CD14-positive monocyte (primary cell): Measurements from ENCODE around the gene TXLNA. TPM values are rescaled to one million over a fixed set of nuclear protein-coding genes. Genes with fewer than 3 reads are reported as not detected.

Experiments used
- DNase-seq, 3 donors: peaks; one replicate each; pipeline ENCODE4 v3.0.0-alpha.2; 2011 to 2022
- H2AFZ ChIP-seq: 2 replicates; pipeline ENCODE4 v1.6.0; 2012; ENCODE audit warnings: mild to moderate bottlenecking, low read depth, low read length, inconsistent platforms; ENCODE audit not compliant: insufficient read depth, poor library complexity, severe bottlenecking
- H3K27ac ChIP-seq, 2 donors: 1 replicate in 1 of 2; 2 replicates in 1 of 2; pipeline ENCODE4 v1.5.1; 2012 to 2013; ENCODE audit warnings: low read length in 2 of 2, control low read depth in 1 of 2, inconsistent platforms in 1 of 2, low read depth in 1 of 2, mild to moderate bottlenecking in 1 of 2
- H3K27me3 ChIP-seq, 2 donors: one replicate each; pipeline versions ENCODE4 v1.6.0 to v1.6.1; 2011 to 2013; ENCODE audit warnings: low read length in 2 of 2; ENCODE audit not compliant: control insufficient read depth in 2 of 2, insufficient read depth in 2 of 2
- H3K36me3 ChIP-seq, 2 donors: replicated peaks in 1 of 2; 1 replicate in 1 of 2; 2 replicates in 1 of 2; pipeline versions ENCODE4 v1.5.1 to v1.6.1; 2012 to 2013; ENCODE audit warnings: low read length in 2 of 2, control low read depth in 1 of 2, inconsistent platforms in 1 of 2, mild to moderate bottlenecking in 1 of 2; ENCODE audit not compliant: insufficient read depth in 2 of 2, control insufficient read depth in 1 of 2
- H3K4me1 ChIP-seq, 2 donors: 1 replicate in 1 of 2; 2 replicates in 1 of 2; pipeline versions ENCODE4 v1.5.1 to v1.6.1; 2012 to 2013; ENCODE audit warnings: low read length in 2 of 2, control low read depth in 1 of 2, inconsistent platforms in 1 of 2, mild to moderate bottlenecking in 1 of 2, moderate library complexity in 1 of 2; ENCODE audit not compliant: insufficient read depth in 2 of 2, control insufficient read depth in 1 of 2
- H3K4me2 ChIP-seq: replicated peaks from 2 replicates; pipeline ENCODE3; 2012; ENCODE audit warnings: low read length, moderate library complexity, mild to moderate bottlenecking; ENCODE audit not compliant: poor library complexity, severe bottlenecking; ENCODE audit errors: extremely low read depth
- H3K4me3 ChIP-seq, 3 experiments: fragments of 200-600 bp in 1 of 3; sonication (generic) in 1 of 3; replicated peaks in 1 of 3; 1 replicate in 2 of 3; 2 replicates in 1 of 3; pipeline ENCODE4 v1.5.1; 2011 to 2013; ENCODE audit warnings: low read length in 3 of 3, mild to moderate bottlenecking in 3 of 3, control low read depth in 2 of 3, low read depth in 2 of 3, inconsistent platforms in 1 of 3, moderate library complexity in 1 of 3
- H3K79me2 ChIP-seq: 2 replicates; pipeline ENCODE4 v1.6.0; 2012; ENCODE audit warnings: mild to moderate bottlenecking, control low read depth, inconsistent platforms, low read length, moderate library complexity; ENCODE audit not compliant: insufficient read depth
- H3K9ac ChIP-seq: 2 replicates; pipeline ENCODE4 v1.6.0; 2017; ENCODE audit warnings: low read length, mild to moderate bottlenecking; ENCODE audit not compliant: insufficient read depth, poor library complexity, severe bottlenecking
- H3K9me3 ChIP-seq, 2 donors: replicated peaks in 1 of 2; 1 replicate in 1 of 2; 2 replicates in 1 of 2; pipeline versions ENCODE4 v1.5.1 to v1.6.1; 2012 to 2013; ENCODE audit warnings: low read length in 2 of 2, control low read depth in 1 of 2; ENCODE audit not compliant: control insufficient read depth in 1 of 2, insufficient read depth in 1 of 2
- H4K20me1 ChIP-seq: 2 replicates; pipeline ENCODE4 v1.6.0; 2012; ENCODE audit warnings: mild to moderate bottlenecking, low read length, control low read depth, moderate library complexity; ENCODE audit not compliant: insufficient read depth
- H3K27ac Mint-ChIP-seq, 7 donors: one replicate each; pipeline ENCODE4 v1.8.0; 2020; ENCODE audit warnings: mild to moderate bottlenecking in 7 of 7, mixed read lengths in 7 of 7, moderate library complexity in 6 of 7, inconsistent platforms in 2 of 7
- H3K27me3 Mint-ChIP-seq, 3 donors: one replicate each; pipeline ENCODE4 v1.8.0; 2021 to 2022; ENCODE audit warnings: low read depth in 3 of 3, mild to moderate bottlenecking in 3 of 3, mixed read lengths in 3 of 3, moderate library complexity in 3 of 3, inconsistent platforms in 1 of 3
- H3K36me3 Mint-ChIP-seq, 2 donors: one replicate each; pipeline ENCODE4 v1.8.0; 2020; ENCODE audit warnings: mixed read lengths in 2 of 2, inconsistent platforms in 1 of 2, mild to moderate bottlenecking in 1 of 2
- H3K4me1 Mint-ChIP-seq: one replicate; pipeline ENCODE4 v1.8.0; 2020; ENCODE audit warnings: mild to moderate bottlenecking, mixed read lengths
- H3K4me3 Mint-ChIP-seq, 2 donors: one replicate each; pipeline ENCODE4 v1.8.0; 2020; ENCODE audit warnings: mild to moderate bottlenecking in 2 of 2, mixed read lengths in 2 of 2, moderate library complexity in 1 of 2
- H3K9me3 Mint-ChIP-seq, 7 donors: one replicate each; pipeline ENCODE4 v1.8.0; 2020 to 2022; ENCODE audit warnings: mixed read lengths in 7 of 7, mild to moderate bottlenecking in 6 of 7, moderate library complexity in 6 of 7, inconsistent platforms in 2 of 7
- CTCF ChIP-seq: fragments of 200-600 bp; IDR thresholded peaks from one replicate; pipeline ENCODE4 v1.8.0; 2022; ENCODE audit warnings: antibody characterized with exemption, mild to moderate bottlenecking
- WGBS: methylation state at CpG from one replicate; pipeline ENCODE4 v1.1.5; 2013; ENCODE audit warnings: missing lambda C conversion rate; ENCODE audit not compliant: insufficient coverage; 5-methylcytosine and 5-hydroxymethylcytosine counted together
- intact Hi-C, 2 donors: fragments of 100-400 bp; cut with micrococcal nuclease; formaldehyde crosslinking; loops; one replicate each; pipeline versions ENCODE4 v1.15.0 to v1.15.1; 2023
- polyA plus RNA-seq, 3 donors: library from polyadenylated mRNA; depleted of rRNA in 1 of 3; unstranded in 2 of 3; stranded (reverse) in 1 of 3; fragments of 300-500 nt in 2 of 3; fragments of >200 nt in 1 of 3; fragmentation: Illumina TruSeq in 2 of 3; gene quantifications; 1 replicate in 2 of 3; 2 replicates in 1 of 3; pipeline ENCODE4 v1.2.3, GENCODE V29; 2012 to 2021

TXLNA gene
- polyA plus RNA-seq, 3 donors, result 12.3 to 15.3 (median 14.4) TPM

DNA sequence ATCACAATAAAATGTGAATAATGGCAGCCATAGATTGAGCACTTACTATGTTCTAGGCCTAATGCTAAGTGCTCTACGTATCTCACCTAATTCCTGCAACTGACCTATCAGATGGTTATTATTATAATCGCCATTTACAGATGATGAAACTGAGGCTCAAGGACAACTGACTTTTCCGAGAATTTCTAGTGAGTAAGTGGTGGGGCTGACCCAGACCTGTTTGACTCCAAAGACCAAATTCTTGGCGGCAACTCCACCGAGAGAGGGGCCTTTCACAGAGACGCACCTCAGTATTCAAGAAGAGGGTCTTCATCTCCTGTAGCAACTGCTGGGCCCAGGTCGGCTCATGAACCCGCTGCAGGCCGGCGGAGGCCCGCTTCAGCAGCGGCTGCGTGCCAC, 42.1 kb downstream of the TXLNA start:
- intact Hi-C loops, result loop anchor here in 1 of 2 donors (10.0 kb wide), 1 partner anchor 173 kb away; the partner anchor contains the start of gene BSDC1
- Mint-ChIP-seq H3K27ac (peak overlapping the region; percentile 97 to 100 (median 98)), H3K36me3 (peaks cover 34 to 63% of the 10 kb centered on the region in 2 donors), H3K9me3 (no peaks in the 10 kb centered on the region), H3K4me3 (peak overlapping the region; percentile 97 to 98), H3K27me3 (peaks cover 0 to 2% (median 2%) of the 10 kb centered on the region in 3 donors), H3K4me1 (peaks cover 29% of the 10 kb centered on the region)
- Histone ChIP-seq H3K9ac (peak overlapping the region; percentile 92), H3K4me1 (peaks cover 18 to 28% of the 10 kb centered on the region in 2 donors), H3K27ac (peak overlapping the region in 1 of 2 donors; percentile 99), H3K4me3 (peak overlapping the region; percentile 53 to 98 (median 82)), H3K36me3 (peaks cover 19 to 49% of the 10 kb centered on the region in 2 donors), H3K27me3 (no peaks in the 10 kb centered on the region), H4K20me1 (no peaks in the 10 kb centered on the region), H2AFZ (peak overlapping the region; percentile 92), H3K9me3 (no peaks in the 10 kb centered on the region), H3K79me2 (peaks cover 31% of the 10 kb centered on the region), H3K4me2 (peak overlapping the region; percentile 93)
- no peak for DNase-seq
- WGBS, result 17% methylated on average over 12 of the region's 13 CpGs
- no peak for TF ChIP-seq CTCF

GRCh38 chr1:32221980-32222755, 42.7 kb downstream of the TXLNA start, which contains the start of the genes EIF3I and TMEM234:
Gene EIF3I (plus strand): TSS chr1:32222407. CDS start chr1:32222442, 35 bp downstream.
Gene TMEM234 (minus strand): TSS chr1:32222353. CDS start chr1:32222322, 31 bp downstream.
- H3K4me1 Mint-ChIP-seq, result peaks cover 28% of the 10 kb centered on the region
- under 1% methylated on average over 32 of the region's 46 CpGs for WGBS
- DNase-seq, result peak; percentile 91 to 96 (median 96)
- intact Hi-C loops, result loop anchor here in 1 of 2 donors (10.0 kb wide), 1 partner anchor 173 kb away; the partner anchor contains the start of gene BSDC1
- peak within 1 kb of the TSS; percentile 93 for H3K4me2 ChIP-seq
- H3K4me3 ChIP-seq, result peak within 1 kb of the TSS; percentile 53 to 98 (median 82)
- peak within 1 kb of the TSS; percentile 92 for H3K9ac ChIP-seq
- H3K9me3 Mint-ChIP-seq, result no peaks in the 10 kb centered on the region
- H3K27ac ChIP-seq, result peak within 1 kb of the TSS; percentile 65 to 99
- H3K4me3 Mint-ChIP-seq, result peak within 1 kb of the TSS; percentile 97 to 98
- peak within 1 kb of the TSS; percentile 97 to 100 (median 98) for H3K27ac Mint-ChIP-seq
- no peak for TF ChIP-seq CTCF
- peaks cover 20 to 47% of the 10 kb centered on the region in 2 donors for H3K36me3 ChIP-seq
- H3K79me2 ChIP-seq, result peaks cover 31% of the 10 kb centered on the region
- H4K20me1 ChIP-seq, result no peaks in the 10 kb centered on the region
- H3K9me3 ChIP-seq, result no peaks in the 10 kb centered on the region
- H3K27me3 Mint-ChIP-seq, result peaks cover 0 to 2% (median 2%) of the 10 kb centered on the region in 3 donors
- H3K36me3 Mint-ChIP-seq, result peaks cover 28 to 63% of the 10 kb centered on the region in 2 donors
- no peaks in the 10 kb centered on the region for H3K27me3 ChIP-seq
- H2AFZ ChIP-seq, result peak within 1 kb of the TSS; percentile 92
- peaks cover 18 to 28% of the 10 kb centered on the region in 2 donors for H3K4me1 ChIP-seq
